Measurements from ENCODE around the gene MRPS6. TPM values are rescaled to one million over a fixed set of nuclear protein-coding genes. Genes with fewer than 3 reads are reported as not detected.

The MRPS6 gene
- total RNA-seq, 1 experiment from 2014 or later = 115 TPM

GRCh38 chr21:34039678-34040382, 33.5 kb upstream of the MRPS6 start:
- no peaks in the 10 kb centered on the region for H3K4me1 ChIP-seq (ENCODE audit: insufficient read depth, low read length, poor library complexity, severe bottlenecking)
- no peaks in the 10 kb centered on the region for H3K27me3 ChIP-seq (replicated peaks; ENCODE audit: insufficient read depth, low read depth, low read length, poor library complexity)
- H3K27ac ChIP-seq (ENCODE audit: low read depth, low read length, poor library complexity, severe bottlenecking) = no peak overlapping the region
- POLR2A ChIA-PET (ENCODE audit: low non-redundant PET) = no interaction called here
- H3K4me3 ChIP-seq (ENCODE audit: low read depth, low read length, poor library complexity, severe bottlenecking) = no peak overlapping the region
- no peaks in the 10 kb centered on the region for H3K9me3 ChIP-seq (ENCODE audit: low read depth, low read length, poor library complexity, severe bottlenecking)
- TF ChIP-seq CTCF (conservative IDR thresholded peaks at IDR 0.05; ENCODE audit: low read depth, low read length) (no peak), EZH2 (IDR thresholded peaks at IDR 0.05; ENCODE audit: borderline replicate concordance, low read depth, low read length, poor library complexity, severe bottlenecking) (no peak)
- intact Hi-C loops (cut with micrococcal nuclease; ENCODE audit: unreplicated experiment) = no loop called here
- BruUV-seq (replicated peaks) = no TSS peak
- DNase-seq (ENCODE audit: low spot score) = no peak
- no peaks in the 10 kb centered on the region for H3K36me3 ChIP-seq (ENCODE audit: insufficient read depth, low read length, poor library complexity, severe bottlenecking)
- CTCF ChIA-PET = interaction anchor here (0.6 kb wide), 1 partner anchor 116 kb away, joined by 5 read pairs; no protein-coding TSS in a partner anchor

GRCh38 chr21:34042735-34043134, 30.6 kb upstream of the MRPS6 start:
- H3K36me3 ChIP-seq (ENCODE audit: insufficient read depth, low read length, poor library complexity, severe bottlenecking) = no peaks in the 10 kb centered on the region
- no TSS peak for BruUV-seq (replicated peaks)
- no peak overlapping the region for H3K4me3 ChIP-seq (ENCODE audit: low read depth, low read length, poor library complexity, severe bottlenecking)
- POLR2A ChIA-PET (ENCODE audit: low non-redundant PET) = no interaction called here
- H3K9me3 ChIP-seq (ENCODE audit: low read depth, low read length, poor library complexity, severe bottlenecking) = no peaks in the 10 kb centered on the region
- no peaks in the 10 kb centered on the region for H3K27me3 ChIP-seq (replicated peaks; ENCODE audit: insufficient read depth, low read depth, low read length, poor library complexity)
- no peaks in the 10 kb centered on the region for H3K4me1 ChIP-seq (ENCODE audit: insufficient read depth, low read length, poor library complexity, severe bottlenecking)
- CTCF ChIA-PET = no interaction called here
- TF ChIP-seq EZH2 (IDR thresholded peaks at IDR 0.05; ENCODE audit: borderline replicate concordance, low read depth, low read length, poor library complexity, severe bottlenecking) = no peak
- no peak for TF ChIP-seq CTCF (conservative IDR thresholded peaks at IDR 0.05; ENCODE audit: low read depth, low read length)
- DNase-seq (ENCODE audit: low spot score) = no peak
- intact Hi-C loops (cut with micrococcal nuclease; ENCODE audit: unreplicated experiment) = no loop called here
- H3K27ac ChIP-seq (ENCODE audit: low read depth, low read length, poor library complexity, severe bottlenecking) = no peak overlapping the region

GRCh38 chr21:34043333-34043732, 30.0 kb upstream of the MRPS6 start:
- intact Hi-C loops (cut with micrococcal nuclease; ENCODE audit: unreplicated experiment) = no loop called here
- no peaks in the 10 kb centered on the region for H3K9me3 ChIP-seq (ENCODE audit: low read depth, low read length, poor library complexity, severe bottlenecking)
- H3K36me3 ChIP-seq (ENCODE audit: insufficient read depth, low read length, poor library complexity, severe bottlenecking) = no peaks in the 10 kb centered on the region
- H3K27ac ChIP-seq (ENCODE audit: low read depth, low read length, poor library complexity, severe bottlenecking) = no peak overlapping the region
- no peak for DNase-seq (ENCODE audit: low spot score)
- H3K27me3 ChIP-seq (replicated peaks; ENCODE audit: insufficient read depth, low read depth, low read length, poor library complexity) = no peaks in the 10 kb centered on the region
- BruUV-seq (replicated peaks) = no TSS peak
- H3K4me1 ChIP-seq (ENCODE audit: insufficient read depth, low read length, poor library complexity, severe bottlenecking) = no peaks in the 10 kb centered on the region
- H3K4me3 ChIP-seq (ENCODE audit: low read depth, low read length, poor library complexity, severe bottlenecking) = no peak overlapping the region
- POLR2A ChIA-PET (ENCODE audit: low non-redundant PET) = no interaction called here
- CTCF ChIA-PET = no interaction called here
- TF ChIP-seq CTCF (conservative IDR thresholded peaks at IDR 0.05; ENCODE audit: low read depth, low read length) (no peak), EZH2 (IDR thresholded peaks at IDR 0.05; ENCODE audit: borderline replicate concordance, low read depth, low read length, poor library complexity, severe bottlenecking) (no peak)
